HG02678 (cell line): ENCODE measurements around the gene CRHBP.
"Not testable (repeated sequence)": the region's sequence is repeated elsewhere in the genome, so short reads cannot be mapped to it uniquely, and the experiment has no call there.

Experiments used
- ATAC-seq: cut with Tn5 transposase; IDR thresholded peaks from one replicate; pipeline ENCODE4 v1.9.1; 2021; ENCODE audit warnings: mild to moderate bottlenecking, moderate library complexity; ENCODE audit not compliant: unreplicated experiment

The CRHBP gene

GRCh38 chr5:76952795-76953536 is at the start of gene CRHBP:
Gene CRHBP (plus strand): TSS chr5:76953045. CDS start chr5:76953135, 90 bp downstream.
- no peak for ATAC-seq

GRCh38 chr5:76908166-76908565 is 44.7 kb upstream of the CRHBP start:
- ATAC-seq: no peak

DNA sequence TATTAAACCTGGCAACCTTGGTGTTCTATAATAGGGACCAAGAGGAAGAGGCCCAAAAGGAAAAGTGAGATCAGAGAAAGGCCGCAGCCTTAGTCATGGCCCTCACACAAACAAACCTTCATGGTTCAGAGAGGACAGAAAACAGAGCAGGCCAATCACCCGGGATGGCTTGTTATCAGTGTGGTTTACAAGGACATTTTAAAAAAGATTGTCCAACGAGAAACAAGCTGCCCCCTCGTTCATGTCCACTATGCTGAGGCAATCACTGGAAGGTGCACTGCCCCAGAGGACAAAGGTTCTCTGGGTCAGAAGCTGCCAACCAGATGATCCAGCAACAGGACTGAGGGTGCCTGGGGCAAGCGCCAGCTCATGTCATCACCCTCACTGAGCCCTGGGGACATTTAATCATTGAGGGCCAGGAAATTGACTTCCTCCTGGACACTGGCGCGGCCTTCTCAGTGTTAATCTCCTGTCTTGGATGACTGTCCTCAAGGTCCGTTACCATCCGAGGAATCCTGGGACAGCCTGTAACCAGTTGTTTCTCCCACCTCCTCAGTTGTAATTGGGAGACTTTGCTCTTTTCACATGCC is 42.4 kb upstream of the CRHBP start:
- ATAC-seq: not testable (repeated sequence)

DNA sequence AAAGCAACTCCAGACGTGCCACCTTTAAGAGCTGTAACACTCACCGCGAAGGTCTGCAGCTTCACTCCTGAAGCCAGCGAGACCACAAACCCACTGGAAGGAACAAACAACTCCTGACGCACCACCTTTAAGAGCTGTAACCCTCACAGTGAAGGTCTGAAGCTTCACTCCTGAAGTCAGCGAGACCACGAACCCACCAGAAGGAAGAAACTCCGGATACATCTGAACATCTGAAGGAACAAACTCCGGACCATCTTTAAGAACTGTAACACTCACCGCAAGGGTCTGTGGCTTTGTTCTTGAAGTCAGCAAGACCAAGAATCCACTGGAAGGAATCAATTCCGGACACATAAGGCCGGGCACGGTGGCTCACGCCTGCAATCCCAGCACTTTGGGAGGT is 38.2 kb upstream of the CRHBP start:
- ATAC-seq: not testable (repeated sequence)

DNA sequence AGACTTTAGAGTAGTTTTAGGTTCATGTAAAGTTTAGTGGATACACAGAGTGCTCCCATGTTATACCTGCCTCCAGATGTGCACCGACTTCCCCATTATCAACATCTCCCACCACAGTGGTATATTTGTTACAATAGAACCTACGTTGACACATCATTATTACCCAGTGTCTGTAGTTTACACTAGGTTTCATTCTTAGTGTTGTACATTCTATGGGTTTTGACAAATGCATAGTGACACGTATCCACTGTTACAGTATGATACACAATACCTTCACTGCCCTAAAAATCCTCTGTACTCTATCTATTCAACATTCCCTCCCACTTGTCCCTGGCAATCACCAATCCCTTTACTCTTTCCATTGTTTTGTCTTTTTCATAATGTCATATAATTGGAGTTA is 34.3 kb upstream of the CRHBP start:
- ATAC-seq: no peak

GRCh38 chr5:76920491-76920890 is 32.4 kb upstream of the CRHBP start:
- ATAC-seq: no peak

GRCh38 chr5:76926329-76927105 is 26.3 kb upstream of the CRHBP start:
- ATAC-seq: no peak

DNA sequence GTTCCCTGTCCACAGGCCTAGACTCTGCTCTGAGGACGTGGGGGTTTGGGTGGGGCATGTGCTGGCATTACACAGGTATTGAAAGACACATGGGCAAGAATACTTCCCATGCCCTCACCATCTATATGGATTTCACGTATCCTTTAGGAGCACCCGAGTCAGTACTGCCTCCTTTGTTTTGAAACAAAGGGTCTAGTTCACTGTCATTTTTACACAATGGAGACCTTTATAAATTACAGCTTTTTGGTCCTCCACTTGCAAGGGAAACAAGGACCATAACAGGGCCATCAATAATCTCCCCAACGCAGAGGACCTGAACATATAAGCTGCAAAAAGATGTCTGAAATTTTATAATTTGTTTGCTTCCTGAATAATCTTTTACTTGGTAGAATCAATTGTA is 24.9 kb upstream of the CRHBP start:
- no peak for ATAC-seq

- ATAC-seq: no peak
Measured at GRCh38 chr5:76930083-76930482, 22.8 kb upstream of the CRHBP start.

GRCh38 chr5:76938177-76938576 is 14.7 kb upstream of the CRHBP start:
- ATAC-seq: no peak

DNA sequence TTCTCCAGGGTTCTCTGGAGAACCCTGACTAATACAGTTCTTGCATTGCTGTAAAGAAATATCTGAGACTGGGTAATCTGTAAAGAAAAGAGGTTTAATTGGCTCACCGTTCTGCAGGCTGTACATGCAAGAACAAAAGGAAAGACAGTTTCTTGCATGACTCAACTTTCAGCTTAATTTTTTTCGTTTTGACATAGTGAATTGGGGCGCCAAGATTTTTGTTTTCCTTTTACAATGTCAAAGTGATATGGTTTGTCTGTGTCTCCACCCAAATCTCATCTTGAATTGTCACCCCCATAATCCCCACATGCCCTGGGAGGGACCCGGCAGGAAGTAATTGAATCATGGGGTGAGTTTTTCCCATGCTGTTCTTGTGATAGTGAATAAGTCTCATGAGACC is 11.8 kb upstream of the CRHBP start:
- ATAC-seq: no peak

- no peak for ATAC-seq
Measured at GRCh38 chr5:76941442-76941841, 11.4 kb upstream of the CRHBP start.

DNA sequence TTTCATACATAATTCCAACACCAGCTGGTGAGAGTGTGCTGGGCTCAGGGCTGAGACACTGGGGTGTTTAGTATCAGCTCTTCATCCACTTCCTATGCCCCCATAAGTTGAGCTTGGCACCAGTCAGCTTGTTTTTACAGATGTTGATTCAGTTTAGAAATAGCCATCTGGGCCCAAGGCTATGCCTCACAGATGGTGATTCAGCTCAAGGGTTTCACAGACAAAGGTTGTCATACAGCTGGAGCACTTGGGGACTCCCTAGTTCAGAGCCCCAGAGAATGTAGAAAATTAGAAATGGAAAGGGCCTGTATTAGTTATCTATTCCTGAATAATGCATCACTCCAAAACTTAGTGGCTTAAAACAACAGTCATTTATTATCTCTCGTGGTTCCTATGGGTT is 10.3 kb upstream of the CRHBP start:
- no peak for ATAC-seq

DNA sequence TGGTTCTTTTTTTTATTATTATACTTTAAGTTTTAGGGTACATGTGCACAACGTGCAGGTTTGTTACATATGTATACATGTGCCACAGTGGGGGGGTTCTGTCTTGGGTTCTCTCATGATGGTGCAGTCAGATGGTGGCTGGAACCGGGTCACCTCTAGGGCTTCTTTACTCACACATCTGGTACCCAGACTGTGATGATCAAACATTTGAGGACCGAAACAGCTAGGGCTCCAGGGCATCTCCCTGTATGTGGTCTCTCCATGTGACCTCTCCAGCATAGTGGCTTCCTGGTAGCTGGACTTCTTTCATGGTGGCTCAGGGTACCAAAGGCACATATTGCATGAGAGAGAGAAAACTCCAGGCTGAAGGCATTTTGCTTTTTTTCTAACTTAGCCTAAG is 9.8 kb upstream of the CRHBP start:
- ATAC-seq: no peak

- no peak for ATAC-seq
Measured at GRCh38 chr5:76944638-76945037, 8.2 kb upstream of the CRHBP start.

DNA sequence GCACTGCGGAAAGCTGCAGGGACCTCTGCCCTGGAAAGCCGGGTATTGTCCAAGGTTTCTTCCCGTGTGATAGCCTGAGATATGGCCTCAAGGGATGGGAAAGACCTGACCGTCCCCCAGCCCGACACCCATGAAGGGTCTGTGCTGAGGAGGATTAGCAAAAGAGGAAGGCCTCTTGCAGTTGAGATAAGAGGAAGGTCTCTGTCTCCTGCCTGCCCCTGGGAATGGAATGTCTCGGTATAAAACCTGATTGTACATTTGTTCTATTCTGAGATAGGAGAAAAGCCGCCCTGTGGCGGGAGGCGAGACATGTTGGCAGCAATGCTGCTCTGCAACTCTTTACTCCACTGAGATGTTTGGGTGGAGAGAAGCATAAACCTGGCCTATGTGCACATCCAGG is 7.6 kb upstream of the CRHBP start:
- not testable (repeated sequence) for ATAC-seq

GRCh38 chr5:76946090-76946489 is 6.8 kb upstream of the CRHBP start:
- ATAC-seq: no peak

GRCh38 chr5:76947082-76947503 is 5.8 kb upstream of the CRHBP start:
- ATAC-seq: no peak

- ATAC-seq: no peak
Measured at GRCh38 chr5:76953551-76954382, 922 bp downstream of the CRHBP start.

GRCh38 chr5:76954383-76954763 is 1.5 kb downstream of the CRHBP start:
- no peak for ATAC-seq

DNA sequence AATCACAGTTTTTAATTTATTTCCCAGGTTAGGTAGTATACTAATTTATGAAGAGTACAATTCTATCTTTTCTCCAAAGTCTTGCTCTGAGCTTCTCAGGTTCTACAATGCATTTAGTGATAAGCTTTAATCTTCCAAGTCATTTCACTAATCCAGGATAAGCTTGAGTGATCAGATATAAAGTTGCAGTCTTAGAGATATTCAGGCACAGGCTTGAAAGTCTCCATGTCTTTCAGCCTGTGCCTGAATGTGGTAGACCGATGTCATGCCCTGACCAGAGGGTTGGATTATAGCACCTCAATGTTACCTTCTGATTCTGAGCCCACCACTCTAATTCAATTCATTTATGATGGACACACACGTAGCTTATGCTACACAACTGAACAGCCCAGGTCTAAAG is 3.2 kb downstream of the CRHBP start:
- no peak for ATAC-seq
